ENCODE measurements around the gene SMG6.

GRCh38 chr17:2337544-2338314 is 34.1 kb upstream of the SMG6 start:
- TF ChIP-seq, protein P1, sequence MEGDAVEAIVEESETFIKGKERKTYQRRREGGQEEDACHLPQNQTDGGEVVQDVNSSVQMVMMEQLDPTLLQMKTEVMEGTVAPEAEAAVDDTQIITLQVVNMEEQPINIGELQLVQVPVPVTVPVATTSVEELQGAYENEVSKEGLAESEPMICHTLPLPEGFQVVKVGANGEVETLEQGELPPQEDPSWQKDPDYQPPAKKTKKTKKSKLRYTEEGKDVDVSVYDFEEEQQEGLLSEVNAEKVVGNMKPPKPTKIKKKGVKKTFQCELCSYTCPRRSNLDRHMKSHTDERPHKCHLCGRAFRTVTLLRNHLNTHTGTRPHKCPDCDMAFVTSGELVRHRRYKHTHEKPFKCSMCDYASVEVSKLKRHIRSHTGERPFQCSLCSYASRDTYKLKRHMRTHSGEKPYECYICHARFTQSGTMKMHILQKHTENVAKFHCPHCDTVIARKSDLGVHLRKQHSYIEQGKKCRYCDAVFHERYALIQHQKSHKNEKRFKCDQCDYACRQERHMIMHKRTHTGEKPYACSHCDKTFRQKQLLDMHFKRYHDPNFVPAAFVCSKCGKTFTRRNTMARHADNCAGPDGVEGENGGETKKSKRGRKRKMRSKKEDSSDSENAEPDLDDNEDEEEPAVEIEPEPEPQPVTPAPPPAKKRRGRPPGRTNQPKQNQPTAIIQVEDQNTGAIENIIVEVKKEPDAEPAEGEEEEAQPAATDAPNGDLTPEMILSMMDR (IDR thresholded peaks at IDR 0.05), result no peak
- TF ChIP-seq POLR2A (IDR thresholded peaks at IDR 0.05), result no peak
